T1000 (cell line): ENCODE results near the gene RAD51D.
"Not testable (repeated sequence)": the region's sequence is repeated elsewhere in the genome, so short reads cannot be mapped to it uniquely, and the experiment has no call there.

ENCODE experiments used
- DNase-seq: peaks from one replicate; lab custom pipeline; 2025; ENCODE audit warnings: mixed read lengths; lab: John Stamatoyannopoulos, UW

The RAD51D gene

DNA sequence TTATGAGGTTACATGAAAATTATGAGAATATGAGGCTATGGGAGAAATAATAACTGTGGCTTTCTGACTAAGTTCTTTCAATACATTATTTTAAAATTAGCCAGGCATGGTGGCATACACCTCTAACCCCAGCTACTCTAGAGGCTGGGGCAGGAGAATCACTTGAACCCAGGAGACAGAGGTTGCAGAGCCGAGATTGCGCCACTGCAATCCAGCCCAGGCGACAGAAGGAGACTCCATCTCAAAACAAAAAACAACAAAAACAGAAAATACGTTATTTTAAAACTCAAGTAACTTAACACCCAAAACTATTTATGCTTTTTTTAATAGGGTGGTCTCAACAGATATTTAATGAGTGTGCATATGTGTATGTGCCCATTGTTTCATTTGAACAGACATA is 53.8 kb downstream of the RAD51D start:
- DNase-seq = no peak

DNA sequence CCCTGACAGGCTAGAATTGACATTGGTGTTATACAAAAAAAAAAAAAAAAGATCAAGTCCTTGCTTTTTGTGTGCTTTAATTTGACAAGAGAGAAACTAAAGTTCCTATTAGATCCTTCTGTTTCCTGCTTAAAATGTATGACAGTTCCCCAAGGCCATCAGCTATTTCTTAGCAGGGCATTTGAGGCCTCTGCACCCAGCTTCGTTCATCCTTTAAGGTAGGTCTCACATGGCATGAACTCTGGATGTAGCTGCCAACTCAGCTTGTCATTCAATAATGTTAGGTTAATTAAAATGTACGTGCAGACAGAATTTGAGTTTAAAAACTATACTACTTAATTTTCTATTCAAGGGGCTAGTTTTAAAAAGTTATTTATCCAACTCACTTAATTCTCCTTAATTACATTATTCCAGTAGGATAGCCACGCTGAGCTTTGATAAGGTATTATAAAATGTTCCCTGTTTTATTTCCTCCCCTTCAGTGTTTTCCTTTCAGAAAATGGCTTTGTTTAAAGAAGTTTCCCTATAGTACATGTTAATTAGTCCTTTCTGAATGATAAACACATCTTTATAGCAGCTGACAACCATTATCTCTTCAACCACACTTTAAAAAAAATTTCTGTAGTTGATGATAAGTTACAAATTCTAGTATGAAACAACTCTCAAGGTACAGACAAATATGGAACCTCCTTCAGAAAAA is 55.0 kb downstream of the RAD51D start:
- DNase-seq = no peak

DNA sequence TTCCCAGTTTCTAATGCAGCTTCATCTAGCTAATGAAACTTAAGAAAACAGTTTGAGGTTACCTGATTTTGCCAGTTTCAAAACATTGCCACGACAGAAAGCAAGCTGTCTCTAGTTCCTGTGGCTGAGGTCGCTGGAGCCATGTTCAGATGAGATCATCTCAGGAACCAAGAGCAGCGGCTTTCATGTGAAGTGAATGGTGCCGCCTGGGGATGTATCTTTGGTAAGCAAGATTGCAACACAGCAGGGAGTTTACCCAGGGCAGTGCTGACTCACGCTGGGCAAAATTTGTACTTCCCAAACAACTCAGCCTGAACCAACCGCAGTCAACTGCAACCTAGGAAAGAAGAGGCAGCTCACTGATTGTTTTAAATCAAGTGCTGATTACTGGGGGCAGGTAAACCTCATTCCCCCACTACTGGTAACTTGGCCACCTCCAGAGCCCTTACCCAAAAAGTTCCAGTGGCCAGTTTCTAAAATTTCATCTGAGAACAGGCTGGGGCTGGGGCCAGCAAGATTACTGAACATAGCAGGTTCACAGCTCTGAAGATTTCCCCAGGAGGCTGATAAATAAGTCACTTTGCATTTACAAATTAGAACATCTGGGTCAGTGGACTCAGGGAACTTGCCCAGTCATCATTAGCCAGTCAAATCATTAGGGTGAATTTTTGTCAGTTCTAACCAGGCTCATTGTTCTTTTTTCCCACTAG is 56.0 kb downstream of the RAD51D start, which contains the start of gene RFFL:
TSS of gene RFFL (minus strand) at position 194 of the 710 bp plus-strand sequence. CDS start 37,154 bp downstream, outside the sequence.
- DNase-seq = peak; percentile 92

- DNase-seq = no peak
Observed at GRCh38 chr17:35062308-35062707, 57.4 kb downstream of the RAD51D start.

DNA sequence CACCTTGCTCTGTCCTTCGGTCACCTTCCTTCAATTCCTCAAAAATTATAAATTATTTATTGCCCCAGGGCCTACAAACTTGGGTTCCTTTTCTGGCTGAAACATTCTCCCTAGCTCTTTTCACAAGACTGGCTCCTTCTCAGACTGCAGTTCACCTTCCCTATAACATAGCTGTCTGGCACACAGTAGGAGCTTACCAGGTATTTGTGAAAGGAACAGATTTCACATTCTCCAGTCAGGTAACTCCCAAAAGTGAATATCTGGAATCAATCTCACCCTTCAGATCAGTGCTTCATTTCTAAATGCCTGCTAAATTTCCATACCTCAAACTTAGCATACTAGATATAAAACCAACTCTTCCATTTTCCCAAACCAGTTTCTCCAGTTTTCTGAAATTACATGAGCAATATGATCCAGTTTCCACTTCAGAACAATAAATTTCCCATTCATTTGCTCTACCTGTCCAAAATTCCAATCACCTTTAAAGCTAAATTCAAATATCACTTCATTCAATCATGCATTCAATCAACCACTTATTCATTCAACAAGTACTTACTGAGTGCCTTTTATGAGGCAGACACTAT is 62.2 kb downstream of the RAD51D start:
- no peak for DNase-seq

DNA sequence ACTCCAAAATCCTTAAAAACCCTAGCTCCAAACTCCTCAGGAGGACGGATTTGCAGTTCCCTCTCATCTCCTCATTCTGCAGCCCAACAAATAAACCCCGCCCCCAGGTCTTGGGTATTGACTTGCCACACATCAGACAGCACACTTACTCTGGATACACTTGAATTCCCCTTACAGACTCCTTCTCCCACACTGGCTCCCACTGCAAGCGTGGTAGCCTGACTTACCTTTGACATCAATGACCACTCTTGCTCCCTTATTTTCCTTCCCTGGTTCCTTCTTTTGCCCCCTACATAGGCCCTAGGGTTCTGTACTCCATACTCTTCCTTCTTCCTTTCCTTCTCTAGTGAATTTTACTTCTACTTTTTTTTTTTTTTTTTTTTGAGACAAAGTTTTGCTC is 63.6 kb downstream of the RAD51D start:
- no peak for DNase-seq

DNA sequence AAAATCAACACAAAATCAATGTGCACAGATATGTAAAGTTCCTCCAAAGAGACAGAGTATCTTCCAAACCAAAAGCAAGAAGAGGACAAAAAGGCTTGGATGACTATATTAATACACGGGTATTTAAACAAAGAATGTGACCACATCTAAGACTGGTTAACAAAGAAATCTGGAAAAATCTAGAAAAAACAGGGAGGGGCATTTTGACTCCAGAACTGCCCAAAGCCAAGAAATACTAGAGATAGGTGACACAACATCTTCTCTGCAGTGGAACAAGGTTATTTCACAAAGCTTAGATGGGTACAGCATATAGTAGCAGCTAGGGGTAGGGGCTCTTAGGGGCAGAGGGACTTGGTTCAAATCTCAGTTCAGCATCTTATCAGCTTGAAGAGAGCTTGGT is 66.5 kb downstream of the RAD51D start:
- no peak for DNase-seq

GRCh38 chr17:35052780-35053179 is 66.9 kb downstream of the RAD51D start:
- DNase-seq = no peak

DNA sequence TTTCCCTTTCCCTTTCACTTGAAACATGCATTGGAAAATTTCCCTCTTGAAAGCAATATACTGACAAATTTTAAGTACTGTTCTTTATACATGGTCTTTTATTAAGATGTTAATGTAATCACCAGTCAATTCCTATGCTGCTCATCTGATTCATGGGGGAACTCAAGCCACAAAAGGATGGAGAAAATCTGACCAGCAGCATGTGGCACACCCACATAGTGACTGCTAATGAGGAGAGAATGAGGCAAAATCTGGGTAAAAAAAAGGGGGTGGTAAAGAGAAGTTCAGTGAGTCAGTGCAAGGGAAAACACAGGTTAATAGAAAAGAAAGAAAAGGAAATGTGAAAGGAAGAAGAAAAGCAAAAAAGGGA is 67.4 kb downstream of the RAD51D start:
- DNase-seq = no peak

- no peak for DNase-seq
Observed at GRCh38 chr17:35051579-35052240, 68.0 kb downstream of the RAD51D start.

- DNase-seq = no peak
Observed at GRCh38 chr17:35051183-35051578, 68.5 kb downstream of the RAD51D start.

- no peak for DNase-seq
Observed at GRCh38 chr17:35050170-35050569, 69.5 kb downstream of the RAD51D start.

DNA sequence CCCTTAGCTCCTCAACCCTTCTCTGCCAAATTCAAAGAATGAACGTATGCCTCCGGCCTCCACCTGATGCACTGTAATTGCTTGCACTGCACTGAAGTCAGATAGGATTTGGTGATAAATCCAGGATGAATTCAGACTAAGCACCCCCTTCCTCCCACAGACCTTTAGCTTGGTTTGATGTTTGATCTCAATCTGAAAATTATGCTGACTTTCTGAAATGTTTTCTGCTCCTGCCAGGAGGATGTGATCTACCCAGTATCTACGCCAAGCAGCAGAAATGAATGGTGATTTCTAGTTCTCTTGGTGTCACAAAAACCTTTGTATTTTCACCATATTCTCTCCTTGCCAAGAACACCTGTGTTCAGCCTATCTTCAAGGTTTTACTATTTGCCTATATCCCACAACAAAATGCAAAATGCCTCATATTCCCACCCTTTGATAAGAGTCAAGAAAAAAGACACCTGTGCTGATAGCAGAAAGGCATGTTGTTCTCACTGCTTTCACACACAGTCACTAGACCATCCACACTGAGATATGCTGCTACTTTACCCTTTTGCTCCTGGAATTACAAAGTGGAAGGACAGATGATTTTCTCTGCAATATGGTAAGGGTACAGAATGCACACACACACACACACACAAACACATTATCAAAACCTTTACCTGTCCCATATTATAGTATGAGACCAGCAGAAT is 70.8 kb downstream of the RAD51D start:
- DNase-seq = no peak

DNA sequence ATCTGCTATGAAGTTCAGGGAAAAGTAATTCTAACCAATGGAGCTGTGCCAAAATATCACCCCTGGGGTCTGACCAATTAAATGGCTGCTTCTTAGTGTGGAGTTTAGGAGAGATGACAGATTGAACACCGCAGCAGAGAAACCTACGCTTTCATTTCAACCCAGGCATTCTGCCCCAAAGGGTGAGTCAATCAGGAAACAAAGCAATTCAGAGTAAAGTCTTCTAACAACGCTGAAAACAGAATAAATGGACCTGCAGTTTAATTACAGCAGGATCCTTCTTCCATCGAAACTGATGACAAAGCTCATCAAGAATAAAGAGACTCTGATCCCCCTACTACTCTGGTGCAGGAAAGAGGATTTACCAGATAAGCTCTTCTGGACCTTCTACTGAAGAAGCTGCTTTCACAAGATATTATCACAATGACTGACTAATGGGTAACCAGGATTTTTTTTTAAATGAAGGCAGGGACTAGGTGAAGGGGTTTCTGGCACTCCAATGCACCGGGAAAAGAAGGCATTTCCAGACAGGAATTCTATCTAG is 72.8 kb downstream of the RAD51D start:
- DNase-seq = no peak

- DNase-seq = no peak
Observed at GRCh38 chr17:35046245-35046644, 73.4 kb downstream of the RAD51D start.

- DNase-seq = not testable (repeated sequence)
Observed at GRCh38 chr17:35045458-35045979, 74.1 kb downstream of the RAD51D start.

DNA sequence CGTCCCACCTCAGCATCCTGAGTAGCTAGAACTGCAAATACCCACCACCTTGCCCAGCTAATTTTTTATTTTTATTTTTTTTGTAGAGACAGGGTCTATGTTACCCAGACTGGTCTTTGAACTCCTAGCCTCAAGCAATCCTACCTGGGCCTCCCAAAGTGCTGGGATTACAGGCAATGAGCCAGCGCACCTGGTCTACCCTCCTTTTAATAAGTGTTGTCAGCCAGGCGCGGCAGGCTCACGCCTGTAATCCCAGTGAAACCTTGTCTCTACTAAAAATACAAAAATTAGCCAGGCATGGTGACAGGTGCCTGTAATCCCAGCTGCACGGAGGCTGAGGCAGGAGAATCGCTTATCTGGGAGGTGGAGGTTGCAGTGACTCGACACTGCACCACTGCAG is 75.5 kb downstream of the RAD51D start:
- no peak for DNase-seq
